ENCODE results near the gene PDE8B. TPM values are rescaled to one million over a fixed set of nuclear protein-coding genes. Genes with fewer than 3 reads are reported as not detected.

PDE8B gene
- total RNA-seq, 2 experiments from 2014 or later = not detected

- POLR2A ChIA-PET = no interaction called here
- H3K27ac Mint-ChIP-seq = no peak overlapping the region
- H3K4me3 Mint-ChIP-seq = no peak overlapping the region
- no peak for DNase-seq
- intact Hi-C loops (cut with micrococcal nuclease) = no loop called here
- H3K27me3 Mint-ChIP-seq = no peaks in the 10 kb centered on the region
- H3K36me3 Mint-ChIP-seq = no peaks in the 10 kb centered on the region
- CTCF ChIA-PET = no interaction called here
- H3K4me1 Mint-ChIP-seq (ENCODE audit: low read depth) = peaks cover 4% of the 10 kb centered on the region
- no peaks in the 10 kb centered on the region for H3K9me3 Mint-ChIP-seq
Measured at GRCh38 chr5:77397686-77398292, 187.3 kb downstream of the PDE8B start.

DNA sequence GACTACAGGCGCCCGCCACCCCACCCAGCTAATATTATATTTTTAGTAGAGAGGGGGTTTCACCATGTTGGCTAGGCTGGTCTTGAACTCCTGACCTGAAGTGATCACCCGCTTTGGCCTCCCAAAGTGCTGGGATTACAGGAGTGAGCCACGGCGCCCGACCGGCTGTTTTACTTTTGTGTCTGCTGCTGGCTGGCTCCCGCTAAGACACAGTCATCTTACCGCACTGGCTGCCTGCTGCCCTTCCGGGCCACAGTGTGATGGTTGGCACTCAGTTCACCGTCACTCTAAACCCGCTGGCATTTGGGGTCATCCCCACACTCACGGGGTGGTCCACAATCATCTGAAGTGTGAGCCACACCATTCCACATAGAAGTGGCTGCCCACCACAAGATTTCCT lies 188.0 kb downstream of the PDE8B start:
- no peaks in the 10 kb centered on the region for H3K9me3 Mint-ChIP-seq
- intact Hi-C loops (cut with micrococcal nuclease) = no loop called here
- H3K27me3 Mint-ChIP-seq = no peaks in the 10 kb centered on the region
- no peak overlapping the region for H3K27ac Mint-ChIP-seq
- no peak for DNase-seq
- H3K36me3 Mint-ChIP-seq = no peaks in the 10 kb centered on the region
- ChIA-PET CTCF (no interaction called here), POLR2A (no interaction called here)
- peaks cover 4% of the 10 kb centered on the region for H3K4me1 Mint-ChIP-seq (ENCODE audit: low read depth)
- H3K4me3 Mint-ChIP-seq = no peak overlapping the region

DNA sequence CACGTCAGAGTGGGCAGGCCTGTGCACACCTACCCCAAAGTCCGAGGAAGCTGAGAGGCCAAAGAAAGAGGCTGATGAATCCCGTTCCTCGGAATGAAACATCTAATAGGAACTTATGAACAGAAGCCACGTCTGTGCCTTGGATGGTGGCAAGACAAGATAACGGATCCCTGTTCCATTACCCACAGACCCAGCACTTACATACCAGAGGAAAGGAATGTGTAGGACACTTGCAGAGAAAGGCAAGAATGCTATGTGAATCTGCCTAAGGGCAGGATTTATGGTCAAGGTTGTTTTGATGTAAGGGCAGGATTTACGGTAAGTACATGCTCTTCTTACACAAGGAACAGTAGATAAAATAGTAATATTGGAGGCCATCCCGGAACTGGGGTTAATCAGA lies 188.4 kb downstream of the PDE8B start:
- Mint-ChIP-seq H3K9me3 (no peaks in the 10 kb centered on the region), H3K36me3 (no peaks in the 10 kb centered on the region), H3K4me1 (ENCODE audit: low read depth) (peaks cover 4% of the 10 kb centered on the region), H3K27me3 (no peaks in the 10 kb centered on the region), H3K4me3 (no peak overlapping the region), H3K27ac (no peak overlapping the region)
- no peak for DNase-seq
- CTCF ChIA-PET = no interaction called here
- POLR2A ChIA-PET = no interaction called here
- intact Hi-C loops (cut with micrococcal nuclease) = no loop called here

DNA sequence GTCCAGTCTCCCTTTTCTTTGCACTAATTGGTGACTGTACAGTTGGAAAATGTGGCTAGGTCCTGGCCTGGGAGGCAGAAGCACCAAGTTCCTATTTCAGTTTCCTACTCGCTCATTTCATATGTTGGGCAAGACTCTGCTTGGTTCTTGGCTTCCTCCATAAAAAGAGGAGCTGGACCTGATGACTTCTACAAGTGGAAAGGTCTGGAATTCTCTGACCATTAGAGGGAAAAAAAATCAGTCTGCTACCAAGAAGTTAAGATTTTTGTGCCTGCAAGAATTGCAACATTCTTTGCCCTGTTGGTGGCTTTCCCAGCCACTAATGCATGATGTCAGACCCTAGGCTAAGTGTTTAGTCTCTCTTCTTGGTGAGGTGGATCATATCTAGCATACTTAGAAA lies 190.2 kb downstream of the PDE8B start:
- intact Hi-C loops (cut with micrococcal nuclease) = no loop called here
- ChIA-PET CTCF (no interaction called here), POLR2A (no interaction called here)

DNA sequence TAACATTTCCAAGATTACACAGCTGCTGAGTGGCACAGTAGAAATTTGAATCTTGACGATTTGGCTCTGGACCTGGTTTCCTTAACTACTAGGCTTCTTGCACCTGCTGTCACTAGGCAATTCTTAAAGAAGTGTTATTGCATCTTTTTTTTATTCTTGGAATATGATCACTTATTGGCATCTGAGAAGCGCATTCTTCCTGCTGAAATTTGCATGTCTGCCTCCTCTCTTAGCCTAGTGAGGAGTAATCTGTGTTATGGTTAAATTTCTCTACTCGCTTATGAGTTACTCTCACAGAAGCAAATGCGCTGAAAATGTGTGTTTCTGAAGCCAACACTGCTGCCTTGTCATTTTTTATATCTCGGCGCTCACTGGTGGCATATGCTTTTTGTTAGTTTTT lies 192.3 kb downstream of the PDE8B start:
- no peaks in the 10 kb centered on the region for H3K9me3 Mint-ChIP-seq
- POLR2A ChIA-PET = no interaction called here
- no peak overlapping the region for H3K27ac Mint-ChIP-seq
- intact Hi-C loops (cut with micrococcal nuclease) = no loop called here
- H3K36me3 Mint-ChIP-seq = no peaks in the 10 kb centered on the region
- H3K4me3 Mint-ChIP-seq = no peak overlapping the region
- CTCF ChIA-PET = no interaction called here
- H3K4me1 Mint-ChIP-seq (ENCODE audit: low read depth) = no peaks in the 10 kb centered on the region
- no peak for DNase-seq
- no peaks in the 10 kb centered on the region for H3K27me3 Mint-ChIP-seq

More for the DNA sequence above, 190.2 kb downstream of the PDE8B start:
- Mint-ChIP-seq H3K9me3 (no peaks in the 10 kb centered on the region), H3K4me1 (ENCODE audit: low read depth) (peaks cover 4% of the 10 kb centered on the region), H3K27ac (no peak overlapping the region), H3K27me3 (no peaks in the 10 kb centered on the region), H3K4me3 (no peak overlapping the region), H3K36me3 (no peaks in the 10 kb centered on the region)
- DNase-seq = no peak

DNA sequence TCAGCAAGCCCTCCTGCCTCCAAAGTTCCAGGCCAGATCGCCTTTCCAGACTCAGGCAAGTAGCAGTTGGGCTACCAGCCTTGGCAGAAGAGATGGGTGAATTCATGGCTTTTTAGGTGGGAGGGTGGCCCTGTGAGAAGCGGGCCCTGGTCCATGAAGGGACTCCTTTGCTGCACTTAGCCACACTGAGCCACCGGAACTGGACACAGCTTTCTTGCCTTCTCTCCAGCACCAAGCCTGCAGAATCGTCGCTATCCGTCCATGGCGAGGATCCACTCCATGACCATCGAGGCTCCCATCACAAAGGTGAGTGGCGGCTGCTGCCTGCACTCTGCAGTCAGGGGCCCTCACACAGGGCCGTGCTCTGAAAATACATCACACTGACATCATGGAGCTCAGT lies 196.7 kb downstream of the PDE8B start:
- intact Hi-C loops (cut with micrococcal nuclease) = no loop called here
- CTCF ChIA-PET = no interaction called here
- DNase-seq = no peak
- Mint-ChIP-seq H3K27me3 (no peaks in the 10 kb centered on the region), H3K36me3 (no peaks in the 10 kb centered on the region), H3K27ac (no peak overlapping the region), H3K9me3 (no peaks in the 10 kb centered on the region), H3K4me3 (no peak overlapping the region), H3K4me1 (ENCODE audit: low read depth) (no peaks in the 10 kb centered on the region)
- POLR2A ChIA-PET = no interaction called here

- POLR2A ChIA-PET = no interaction called here
- no peak overlapping the region for H3K27ac Mint-ChIP-seq
- CTCF ChIA-PET = no interaction called here
Measured at GRCh38 chr5:77409870-77410621, 199.6 kb downstream of the PDE8B start.

GRCh38 chr5:77413049-77413448 lies 202.6 kb downstream of the PDE8B start:
- Mint-ChIP-seq H3K4me3 (no peak overlapping the region), H3K9me3 (no peaks in the 10 kb centered on the region), H3K27me3 (peaks cover 2% of the 10 kb centered on the region), H3K36me3 (no peaks in the 10 kb centered on the region), H3K4me1 (ENCODE audit: low read depth) (no peaks in the 10 kb centered on the region), H3K27ac (no peak overlapping the region)
- no peak for DNase-seq
- POLR2A ChIA-PET = no interaction called here
- intact Hi-C loops (cut with micrococcal nuclease) = no loop called here
- CTCF ChIA-PET = no interaction called here

More at GRCh38 chr5:77409870-77410621, 199.6 kb downstream of the PDE8B start:
- no peak for DNase-seq
- intact Hi-C loops (cut with micrococcal nuclease) = no loop called here
- H3K4me1 Mint-ChIP-seq (ENCODE audit: low read depth) = no peaks in the 10 kb centered on the region
- no peak overlapping the region for H3K4me3 Mint-ChIP-seq
- H3K9me3 Mint-ChIP-seq = no peaks in the 10 kb centered on the region
- H3K36me3 Mint-ChIP-seq = no peaks in the 10 kb centered on the region
- no peaks in the 10 kb centered on the region for H3K27me3 Mint-ChIP-seq

GRCh38 chr5:77418162-77418561 lies 207.7 kb downstream of the PDE8B start:
- H3K36me3 Mint-ChIP-seq = no peaks in the 10 kb centered on the region
- H3K9me3 Mint-ChIP-seq = peaks cover 2% of the 10 kb centered on the region
- H3K4me1 Mint-ChIP-seq (ENCODE audit: low read depth) = no peaks in the 10 kb centered on the region
- no peak overlapping the region for H3K27ac Mint-ChIP-seq
- intact Hi-C loops (cut with micrococcal nuclease) = no loop called here
- ChIA-PET CTCF (interaction anchor here (1.2 kb wide), 1 partner anchor 8 kb away, joined by 5 read pairs; no protein-coding TSS in a partner anchor), POLR2A (no interaction called here)
- no peak for DNase-seq
- no peak overlapping the region for H3K4me3 Mint-ChIP-seq
- H3K27me3 Mint-ChIP-seq = peaks cover 4% of the 10 kb centered on the region

DNA sequence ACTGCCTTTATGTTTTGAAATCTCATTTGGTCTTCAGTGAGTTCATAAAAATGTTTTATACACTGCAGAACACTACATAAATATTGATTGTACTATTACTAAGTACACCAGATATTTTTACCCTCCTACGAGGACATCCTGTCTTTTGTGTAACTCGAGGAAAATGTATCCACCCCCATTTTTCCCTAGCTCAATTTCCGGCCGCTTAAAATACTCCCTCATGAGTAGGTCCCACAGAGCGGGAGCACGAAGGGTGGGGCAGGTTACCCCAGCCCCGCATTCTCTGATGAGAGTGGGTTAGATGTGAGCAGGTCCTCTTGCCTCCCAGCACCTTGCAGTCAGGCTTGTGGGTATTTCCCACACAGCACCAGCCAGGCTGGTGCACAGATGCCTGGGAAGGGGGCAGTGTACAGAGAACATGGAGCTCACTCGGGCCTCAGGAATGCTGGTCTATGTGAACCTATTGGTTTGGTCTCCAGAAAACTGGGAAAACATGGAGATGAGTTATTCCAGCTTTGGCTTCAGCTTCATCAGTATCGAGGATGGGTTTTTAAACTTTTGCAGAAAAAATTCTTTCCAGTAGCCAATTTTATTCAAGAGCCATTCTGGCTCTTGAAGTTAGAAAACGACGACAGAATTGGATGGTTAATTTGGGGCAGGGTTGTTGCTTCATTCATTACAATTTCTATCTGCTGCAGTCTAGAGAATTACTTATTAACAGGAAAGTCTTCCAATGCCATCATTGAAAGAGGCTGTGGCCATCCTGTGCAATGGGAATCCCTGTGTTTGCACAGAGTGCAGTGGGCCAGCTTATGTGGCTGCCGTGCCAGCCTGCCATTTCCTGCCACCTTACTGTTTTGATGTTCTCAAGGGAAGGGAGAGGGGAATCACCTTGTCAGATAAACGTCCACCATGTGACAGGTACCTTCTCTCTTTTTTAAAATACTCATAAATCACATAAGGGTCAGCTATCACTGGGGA lies 208.4 kb downstream of the PDE8B start:
- ChIA-PET POLR2A (no interaction called here), CTCF (interaction anchor here (1.2 kb wide), 1 partner anchor 8 kb away, joined by 5 read pairs; no protein-coding TSS in a partner anchor)
- peaks cover 3% of the 10 kb centered on the region for H3K9me3 Mint-ChIP-seq
- intact Hi-C loops (cut with micrococcal nuclease) = no loop called here
- peaks cover 4% of the 10 kb centered on the region for H3K27me3 Mint-ChIP-seq
- no peaks in the 10 kb centered on the region for H3K4me1 Mint-ChIP-seq (ENCODE audit: low read depth)
- DNase-seq = no peak
- H3K36me3 Mint-ChIP-seq = peaks cover 1% of the 10 kb centered on the region
- no peak overlapping the region for H3K27ac Mint-ChIP-seq
- H3K4me3 Mint-ChIP-seq = no peak overlapping the region

DNA sequence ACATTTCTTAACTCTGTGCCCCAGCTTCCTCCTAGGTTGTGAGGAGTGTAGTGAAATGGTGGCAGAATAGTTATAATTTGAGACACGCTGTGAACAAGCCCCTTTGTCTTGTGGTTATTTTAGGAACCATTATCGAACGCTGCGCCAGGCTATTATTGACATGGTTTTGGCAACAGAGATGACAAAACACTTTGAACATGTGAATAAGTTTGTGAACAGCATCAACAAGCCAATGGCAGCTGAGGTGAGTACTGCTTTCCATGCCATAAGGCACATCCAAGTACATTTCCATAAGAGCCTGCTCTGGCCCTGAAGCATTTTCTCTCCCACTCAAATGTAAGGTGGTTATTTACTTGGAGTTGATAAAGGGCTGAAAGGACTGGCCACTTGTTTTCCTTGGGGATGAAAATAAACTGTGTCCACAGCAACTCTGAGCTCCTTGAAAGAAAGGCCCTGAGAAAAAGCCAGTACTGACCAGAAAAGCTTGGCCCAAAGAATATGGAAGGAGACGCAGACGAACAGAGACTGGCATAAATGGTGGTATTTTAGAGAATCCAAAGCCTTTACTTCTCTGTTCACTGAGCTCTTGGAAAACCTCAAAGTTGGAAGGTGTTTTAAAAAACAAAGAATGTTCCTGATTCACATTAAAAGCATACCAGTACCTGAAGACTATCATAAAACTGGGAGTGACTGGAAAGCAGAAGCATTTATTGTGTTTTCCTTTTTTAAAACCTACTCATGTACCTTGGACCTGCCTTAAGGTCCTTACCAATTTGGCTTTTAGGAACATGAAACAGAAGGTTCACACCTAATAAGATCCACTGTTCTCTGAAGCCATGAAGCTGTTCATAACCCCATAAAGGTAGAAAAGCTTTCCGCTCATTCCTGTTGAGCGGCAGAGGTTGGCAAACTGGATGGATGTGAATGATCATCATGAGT lies 209.4 kb downstream of the PDE8B start:
- intact Hi-C loops (cut with micrococcal nuclease) = no loop called here
- H3K9me3 Mint-ChIP-seq = peaks cover 3% of the 10 kb centered on the region
- ChIA-PET POLR2A (no interaction called here), CTCF (no interaction called here)
- peaks cover 4% of the 10 kb centered on the region for H3K36me3 Mint-ChIP-seq
- peaks cover 4% of the 10 kb centered on the region for H3K27me3 Mint-ChIP-seq
- H3K4me1 Mint-ChIP-seq (ENCODE audit: low read depth) = no peaks in the 10 kb centered on the region
- no peak for DNase-seq
- H3K4me3 Mint-ChIP-seq = no peak overlapping the region
- no peak overlapping the region for H3K27ac Mint-ChIP-seq

- Mint-ChIP-seq H3K27ac (no peak overlapping the region), H3K9me3 (peaks cover 3% of the 10 kb centered on the region), H3K4me3 (no peak overlapping the region), H3K4me1 (ENCODE audit: low read depth) (no peaks in the 10 kb centered on the region), H3K36me3 (peaks cover 4% of the 10 kb centered on the region), H3K27me3 (peaks cover 4% of the 10 kb centered on the region)
- DNase-seq = no peak
- ChIA-PET POLR2A (no interaction called here), CTCF (no interaction called here)
- intact Hi-C loops (cut with micrococcal nuclease) = no loop called here
Measured at GRCh38 chr5:77420940-77421339, 210.5 kb downstream of the PDE8B start.
